SK-N-SH (cell line): Measurements from ENCODE around the gene TLNRD1. TPM values are rescaled to one million over a fixed set of nuclear protein-coding genes. Genes with fewer than 3 reads are reported as not detected.

Experiments used
- CTCF ChIA-PET: fragments of 300-600, 350-600 bp; formaldehyde crosslinking; extraction: SDS; loops from one replicate; lab custom pipeline; 2021; lab: Yijun Ruan, JAX
- POLR2A ChIA-PET: fragments of 350-600 bp; sonication (Branson Sonifier 250); formaldehyde crosslinking; extraction: SDS; loops from one replicate; lab custom pipeline; 2020; ENCODE audit warnings: antibody characterized with exemption, inconsistent platforms; lab: Yijun Ruan, JAX
- DNase-seq: peaks from one replicate; pipeline ENCODE4 v3.0.0; 2012
- H2AFZ ChIP-seq: fragments of 200-600 bp; sonication (generic); 2 replicates; pipeline ENCODE4 v1.8.1; 2016; ENCODE audit warnings: antibody characterized with exemption, mild to moderate bottlenecking, low read depth
- H3F3A ChIP-seq: fragments of 200-600 bp; sonication (generic); replicated peaks from 2 replicates; pipeline ENCODE3; 2016; ENCODE audit warnings: antibody characterized with exemption, mild to moderate bottlenecking; ENCODE audit not compliant: insufficient read depth
- H3K27ac ChIP-seq, 2 experiments: fragments of 200-500 bp in 1 of 2; fragments of 200-600 bp in 1 of 2; sonication (Bioruptor generic) in 1 of 2; sonication (generic), shearing (Covaris generic) in 1 of 2; 2 replicates each; pipeline versions ENCODE4 v1.5.1 to v1.6.1; 2014 to 2016; ENCODE audit warnings: low read depth in 2 of 2, inconsistent platforms in 1 of 2, low read length in 1 of 2, mild to moderate bottlenecking in 1 of 2, mixed read lengths in 1 of 2
- H3K27me3 ChIP-seq: fragments of 200-600 bp; sonication (generic), shearing (Covaris generic); 2 replicates; pipeline ENCODE4 v1.6.1; 2016; ENCODE audit warnings: mixed run types; ENCODE audit not compliant: insufficient read depth
- H3K36me3 ChIP-seq, 2 experiments: fragments of 200-500 bp in 1 of 2; fragments of 200-600 bp in 1 of 2; sonication (Bioruptor generic) in 1 of 2; sonication (generic) in 1 of 2; replicated peaks in 1 of 2; 2 replicates each; pipeline versions ENCODE3 to v1.5.1; 2014 to 2016; ENCODE audit warnings: low read length in 1 of 2, mild to moderate bottlenecking in 1 of 2; ENCODE audit not compliant: insufficient read depth in 2 of 2, control insufficient read depth in 1 of 2
- H3K4me1 ChIP-seq, 2 experiments: fragments of 200-500 bp in 1 of 2; fragments of 200-600 bp in 1 of 2; sonication (Bioruptor generic) in 1 of 2; sonication (generic), shearing (Covaris generic) in 1 of 2; 2 replicates each; pipeline versions ENCODE4 v1.5.1 to v1.6.1; 2014 to 2016; ENCODE audit warnings: low read depth in 1 of 2, low read length in 1 of 2, mixed run types in 1 of 2; ENCODE audit not compliant: insufficient read depth in 2 of 2, control insufficient read depth in 1 of 2
- H3K4me2 ChIP-seq: fragments of 200-600 bp; sonication (generic), shearing (Covaris generic); 2 replicates; pipeline ENCODE4 v1.6.1; 2017; ENCODE audit warnings: mixed run types
- H3K4me3 ChIP-seq, 2 experiments: fragments of 200-500 bp in 1 of 2; fragments of 200-600 bp in 1 of 2; sonication (Bioruptor generic) in 1 of 2; sonication (generic), shearing (Covaris generic) in 1 of 2; 2 replicates each; pipeline versions ENCODE4 v1.5.1 to v1.8.1; 2014 to 2016; ENCODE audit warnings: low read depth in 2 of 2, inconsistent platforms in 1 of 2, low read length in 1 of 2, mild to moderate bottlenecking in 1 of 2, mixed read lengths in 1 of 2, moderate library complexity in 1 of 2
- H3K79me2 ChIP-seq: fragments of 200-600 bp; sonication (generic); 2 replicates; pipeline ENCODE4 v1.8.1; 2017; ENCODE audit warnings: mild to moderate bottlenecking; ENCODE audit not compliant: insufficient read depth
- H3K9ac ChIP-seq: fragments of 200-600 bp; sonication (generic); 2 replicates; pipeline ENCODE4 v1.6.1; 2017; ENCODE audit warnings: mixed run types
- H3K9me2 ChIP-seq: fragments of 200-600 bp; sonication (generic); 2 replicates; pipeline ENCODE4 v1.6.1; 2017; ENCODE audit warnings: mixed run types
- H3K9me3 ChIP-seq: fragments of 200-600 bp; sonication (generic); 2 replicates; pipeline ENCODE4 v1.6.1; 2017; ENCODE audit warnings: mixed run types, mild to moderate bottlenecking, moderate library complexity
- H4K20me1 ChIP-seq: fragments of 200-600 bp; sonication (generic); 2 replicates; pipeline ENCODE4 v1.6.1; 2017; ENCODE audit warnings: mild to moderate bottlenecking, mixed run types; ENCODE audit not compliant: insufficient read depth
- EP300 ChIP-seq, 2 experiments: IDR thresholded peaks; 2 replicates each; pipeline versions ENCODE4 v1.4.0 to v1.6.1; 2012; ENCODE audit warnings: borderline replicate concordance in 1 of 2, low read depth in 1 of 2, low read length in 1 of 2
- FOSL2 ChIP-seq: IDR thresholded peaks from 2 replicates; pipeline ENCODE4 v1.4.0; 2012; ENCODE audit warnings: low read depth, mild to moderate bottlenecking, moderate library complexity, borderline replicate concordance
- FOXJ3 ChIP-seq: sonication (generic); formaldehyde crosslinking; IDR thresholded peaks from 2 replicates; pipeline ENCODE4 v1.5.1; 2020; ENCODE audit warnings: mild to moderate bottlenecking, missing genetic modification reagents
- FOXM1 ChIP-seq: IDR thresholded peaks from 2 replicates; pipeline ENCODE4 v1.4.0; 2012; ENCODE audit warnings: low read depth, mild to moderate bottlenecking
- GABPA ChIP-seq: IDR thresholded peaks from 2 replicates; pipeline ENCODE4 v1.4.0; 2012; ENCODE audit warnings: low read depth, mild to moderate bottlenecking
- GATA2 ChIP-seq: sonication (generic); formaldehyde crosslinking; IDR thresholded peaks from 2 replicates; pipeline ENCODE4 v1.5.0; 2020; ENCODE audit warnings: mild to moderate bottlenecking, missing genetic modification reagents
- JUND ChIP-seq: IDR thresholded peaks from 2 replicates; pipeline ENCODE4 v1.4.0; 2012
- NFIC ChIP-seq: IDR thresholded peaks from 2 replicates; pipeline ENCODE4 v1.4.0; 2012; ENCODE audit warnings: borderline replicate concordance
- PBX3 ChIP-seq: IDR thresholded peaks from 2 replicates; pipeline ENCODE4; 2012
- RAD21 ChIP-seq: IDR thresholded peaks from 2 replicates; pipeline ENCODE4 v1.6.1; 2012; ENCODE audit warnings: mild to moderate bottlenecking, low read length
- REST ChIP-seq: IDR thresholded peaks from 2 replicates; pipeline ENCODE4 v1.6.1; 2012; ENCODE audit warnings: mild to moderate bottlenecking, low read depth, low read length, moderate library complexity
- SIN3A ChIP-seq: IDR thresholded peaks from 2 replicates; pipeline ENCODE4 v1.6.1; 2012; ENCODE audit warnings: low read depth, mild to moderate bottlenecking, low read length, moderate library complexity, borderline replicate concordance
- SMC3 ChIP-seq: IDR thresholded peaks from 2 replicates; pipeline ENCODE4 v1.6.1; 2012; ENCODE audit warnings: low read depth, low read length, improper control_type of control experiment
- TCF12 ChIP-seq: IDR thresholded peaks from 2 replicates; pipeline ENCODE4 v1.4.0; 2012
- TEAD4 ChIP-seq: IDR thresholded peaks from 2 replicates; pipeline ENCODE4 v1.4.0; 2012; ENCODE audit warnings: mild to moderate bottlenecking, borderline replicate concordance; ENCODE audit not compliant: insufficient read depth
- USF1 ChIP-seq: IDR thresholded peaks from 2 replicates; pipeline ENCODE4 v1.4.0; 2012; ENCODE audit warnings: low read depth, borderline replicate concordance
- WGBS: methylation state at CpG from one replicate; pipeline ENCODE4 v1.1.6; 2017; ENCODE audit warnings: low lambda C conversion rate; 5-methylcytosine and 5-hydroxymethylcytosine counted together
- polyA plus RNA-seq, 3 experiments: library from polyadenylated mRNA; depleted of rRNA; stranded (reverse); fragments of >200 nt; gene quantifications; 2 replicates each; pipeline ENCODE4 v1.2.3, GENCODE V29; 2012
- TF ChIP-seq, protein P1 (sequence below): IDR thresholded peaks from 2 replicates; pipeline ENCODE4 v1.4.0; 2012; ENCODE audit warnings: low read depth, borderline replicate concordance
- TF ChIP-seq, protein P2 (sequence below): fragments of 150-350 bp; IDR thresholded peaks from 2 replicates; pipeline ENCODE4 v1.6.1; 2017; ENCODE audit warnings: antibody characterized with exemption, low read length, low read depth, borderline replicate concordance
- TF ChIP-seq, protein P3 (sequence below): IDR thresholded peaks from 2 replicates; pipeline ENCODE4 v1.4.0; 2012; ENCODE audit warnings: low read depth

The TLNRD1 gene
- polyA plus RNA-seq, 1 of the 3 experiments (the other 2 are of a cell fraction), result 5.0 TPM

GRCh38 chr15:81046290-81046689, 45.6 kb downstream of the TLNRD1 start:
- WGBS, result 25% methylated on average over 2 of the region's 2 CpGs
- no peaks in the 10 kb centered on the region for H3K36me3 ChIP-seq
- H3K9me2 ChIP-seq, result no peaks in the 10 kb centered on the region
- no peaks in the 10 kb centered on the region for H3K9me3 ChIP-seq
- no peaks in the 10 kb centered on the region for H3K79me2 ChIP-seq
- no peak overlapping the region for H3K9ac ChIP-seq
- no peaks in the 10 kb centered on the region for H3K4me1 ChIP-seq
- H3K27ac ChIP-seq, result no peak overlapping the region
- CTCF ChIA-PET, result no interaction called here
- no peak overlapping the region for H3K4me3 ChIP-seq
- TF ChIP-seq PBX3, result no peak
- TF ChIP-seq RAD21, result no peak
- no peak for TF ChIP-seq GABPA
- TF ChIP-seq NFIC, result no peak
- TF ChIP-seq TCF12, result no peak
- TF ChIP-seq USF1, result no peak
- TF ChIP-seq FOXM1, result no peak
- TF ChIP-seq, protein P1, sequence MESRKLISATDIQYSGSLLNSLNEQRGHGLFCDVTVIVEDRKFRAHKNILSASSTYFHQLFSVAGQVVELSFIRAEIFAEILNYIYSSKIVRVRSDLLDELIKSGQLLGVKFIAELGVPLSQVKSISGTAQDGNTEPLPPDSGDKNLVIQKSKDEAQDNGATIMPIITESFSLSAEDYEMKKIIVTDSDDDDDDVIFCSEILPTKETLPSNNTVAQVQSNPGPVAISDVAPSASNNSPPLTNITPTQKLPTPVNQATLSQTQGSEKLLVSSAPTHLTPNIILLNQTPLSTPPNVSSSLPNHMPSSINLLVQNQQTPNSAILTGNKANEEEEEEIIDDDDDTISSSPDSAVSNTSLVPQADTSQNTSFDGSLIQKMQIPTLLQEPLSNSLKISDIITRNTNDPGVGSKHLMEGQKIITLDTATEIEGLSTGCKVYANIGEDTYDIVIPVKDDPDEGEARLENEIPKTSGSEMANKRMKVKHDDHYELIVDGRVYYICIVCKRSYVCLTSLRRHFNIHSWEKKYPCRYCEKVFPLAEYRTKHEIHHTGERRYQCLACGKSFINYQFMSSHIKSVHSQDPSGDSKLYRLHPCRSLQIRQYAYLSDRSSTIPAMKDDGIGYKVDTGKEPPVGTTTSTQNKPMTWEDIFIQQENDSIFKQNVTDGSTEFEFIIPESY, result no peak
- TF ChIP-seq REST, result no peak
- no peak for TF ChIP-seq GATA2 (CRISPR knock-in tag)
- no peak for TF ChIP-seq SMC3
- TF ChIP-seq, protein P2, sequence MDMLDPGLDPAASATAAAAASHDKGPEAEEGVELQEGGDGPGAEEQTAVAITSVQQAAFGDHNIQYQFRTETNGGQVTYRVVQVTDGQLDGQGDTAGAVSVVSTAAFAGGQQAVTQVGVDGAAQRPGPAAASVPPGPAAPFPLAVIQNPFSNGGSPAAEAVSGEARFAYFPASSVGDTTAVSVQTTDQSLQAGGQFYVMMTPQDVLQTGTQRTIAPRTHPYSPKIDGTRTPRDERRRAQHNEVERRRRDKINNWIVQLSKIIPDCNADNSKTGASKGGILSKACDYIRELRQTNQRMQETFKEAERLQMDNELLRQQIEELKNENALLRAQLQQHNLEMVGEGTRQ, result no peak
- TF ChIP-seq EP300 (IDR thresholded peaks at IDR 0.05; ENCODE audit: borderline replicate concordance in 1 of 2, low read depth in 1 of 2, low read length in 1 of 2), result no peak
- no peak for TF ChIP-seq JUND
- TF ChIP-seq SIN3A, result no peak
- TF ChIP-seq, protein P3, sequence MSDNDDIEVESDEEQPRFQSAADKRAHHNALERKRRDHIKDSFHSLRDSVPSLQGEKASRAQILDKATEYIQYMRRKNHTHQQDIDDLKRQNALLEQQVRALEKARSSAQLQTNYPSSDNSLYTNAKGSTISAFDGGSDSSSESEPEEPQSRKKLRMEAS, result no peak
- TF ChIP-seq FOXJ3 (CRISPR knock-in tag), result no peak
- no peak for TF ChIP-seq TEAD4
- no peak for TF ChIP-seq FOSL2
- no peaks in the 10 kb centered on the region for H3F3A ChIP-seq
- no peak overlapping the region for H2AFZ ChIP-seq
- H3K27me3 ChIP-seq, result no peaks in the 10 kb centered on the region
- no peak for DNase-seq
- POLR2A ChIA-PET, result no interaction called here
- no peaks in the 10 kb centered on the region for H4K20me1 ChIP-seq
- H3K4me2 ChIP-seq, result no peak overlapping the region
